Esophagus muscularis mucosa (tissue), 4 donors: ENCODE results near the gene TMX2.

ENCODE experiments used
- EP300 ChIP-seq: sonication (generic); formaldehyde crosslinking; IDR thresholded peaks from one replicate; pipeline ENCODE4 v1.6.1; 2017; ENCODE audit warnings: antibody characterized with exemption
- POLR2A ChIP-seq: fragments of 450-650 bp; IDR thresholded peaks from one replicate; pipeline ENCODE4 v1.6.1; 2017; ENCODE audit warnings: antibody characterized with exemption, moderate library complexity, mild to moderate bottlenecking, low read depth
- POLR2AphosphoS5 ChIP-seq, 2 donors: sonication (generic); formaldehyde crosslinking; IDR thresholded peaks; one replicate each; pipeline ENCODE4 v1.6.1; 2017; ENCODE audit warnings: antibody characterized with exemption in 2 of 2
- TF ChIP-seq, protein P1 (sequence below), 3 experiments: fragments of 200-600 bp in 2 of 3; fragments of 450-650 bp in 1 of 3; sonication (generic) in 2 of 3; IDR thresholded peaks; one replicate each; pipeline ENCODE4 v1.5.1; 2017 to 2019; ENCODE audit warnings: antibody characterized with exemption in 3 of 3, mild to moderate bottlenecking in 2 of 3, moderate library complexity in 1 of 3

DNA sequence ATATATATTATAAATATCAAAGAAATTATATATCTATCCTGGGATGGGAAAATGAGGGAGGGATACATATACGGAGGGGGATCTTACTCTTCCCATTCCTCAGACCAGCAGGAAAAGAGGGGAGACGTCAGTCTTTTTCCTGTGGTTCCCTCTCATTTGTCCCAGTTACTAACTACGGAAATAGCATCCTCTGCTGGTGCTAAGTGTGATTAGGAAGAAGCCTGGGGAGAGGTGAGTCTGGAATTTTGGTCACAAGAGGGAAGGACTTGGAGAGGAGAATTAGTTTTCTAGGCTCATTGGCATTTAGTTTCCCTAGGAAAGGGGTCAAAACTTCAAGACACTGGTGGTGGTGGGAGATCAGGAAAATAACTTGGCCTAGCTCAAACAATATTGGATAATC is 12.0 kb upstream of the TMX2 start:
- TF ChIP-seq, protein P1, sequence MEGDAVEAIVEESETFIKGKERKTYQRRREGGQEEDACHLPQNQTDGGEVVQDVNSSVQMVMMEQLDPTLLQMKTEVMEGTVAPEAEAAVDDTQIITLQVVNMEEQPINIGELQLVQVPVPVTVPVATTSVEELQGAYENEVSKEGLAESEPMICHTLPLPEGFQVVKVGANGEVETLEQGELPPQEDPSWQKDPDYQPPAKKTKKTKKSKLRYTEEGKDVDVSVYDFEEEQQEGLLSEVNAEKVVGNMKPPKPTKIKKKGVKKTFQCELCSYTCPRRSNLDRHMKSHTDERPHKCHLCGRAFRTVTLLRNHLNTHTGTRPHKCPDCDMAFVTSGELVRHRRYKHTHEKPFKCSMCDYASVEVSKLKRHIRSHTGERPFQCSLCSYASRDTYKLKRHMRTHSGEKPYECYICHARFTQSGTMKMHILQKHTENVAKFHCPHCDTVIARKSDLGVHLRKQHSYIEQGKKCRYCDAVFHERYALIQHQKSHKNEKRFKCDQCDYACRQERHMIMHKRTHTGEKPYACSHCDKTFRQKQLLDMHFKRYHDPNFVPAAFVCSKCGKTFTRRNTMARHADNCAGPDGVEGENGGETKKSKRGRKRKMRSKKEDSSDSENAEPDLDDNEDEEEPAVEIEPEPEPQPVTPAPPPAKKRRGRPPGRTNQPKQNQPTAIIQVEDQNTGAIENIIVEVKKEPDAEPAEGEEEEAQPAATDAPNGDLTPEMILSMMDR (IDR thresholded peaks at IDR 0.05), result no peak
- TF ChIP-seq POLR2A (no peak), POLR2AphosphoS5 (IDR thresholded peaks at IDR 0.05) (no peak), EP300 (no peak)
